GM19240 (cell line): ENCODE results near the gene AHCYL1.

Source experiments
- DNase-seq: peaks from one replicate; pipeline ENCODE4 v3.0.0; 2011; ENCODE audit warnings: low spot score; ENCODE audit not compliant: insufficient read length

The AHCYL1 gene

DNA sequence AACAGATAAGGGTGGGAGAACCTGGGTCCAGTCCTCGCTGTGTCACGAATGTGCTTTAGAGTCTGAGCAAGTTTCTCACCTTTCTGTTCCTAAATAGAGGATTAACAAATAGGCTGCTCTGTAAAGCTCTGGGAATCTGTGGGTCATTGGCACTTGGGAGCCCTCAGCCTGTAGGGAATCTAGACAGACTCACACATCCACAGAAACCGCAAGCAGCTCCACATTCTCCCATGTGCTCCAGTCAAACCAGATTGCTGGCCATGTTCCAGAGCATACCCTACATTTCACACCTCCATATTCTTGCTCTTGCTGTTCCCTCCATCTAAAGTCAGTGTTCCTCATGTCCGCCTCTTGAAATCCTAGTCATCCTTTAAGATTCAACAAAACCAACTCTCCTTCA is 7.8 kb upstream of the AHCYL1 start:
- DNase-seq = no peak

DNA sequence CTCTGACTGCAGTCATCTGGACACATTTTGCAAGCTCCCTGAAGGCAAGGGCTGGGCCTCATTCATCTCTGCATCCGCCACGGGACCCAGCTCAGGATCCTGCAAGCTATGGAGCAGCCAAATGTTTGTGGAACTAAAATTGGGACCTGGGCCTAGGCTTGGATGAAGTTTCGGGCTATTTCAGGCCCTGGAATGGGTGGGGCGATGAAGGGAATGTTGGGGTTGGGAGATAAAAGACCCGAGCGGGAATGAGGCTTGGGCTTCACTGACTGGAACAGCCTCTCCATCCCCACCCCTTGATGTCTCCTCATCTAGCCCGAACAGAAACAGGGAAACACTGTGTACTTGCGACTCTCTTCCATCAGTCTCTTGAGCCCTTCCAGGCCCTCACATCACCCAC is 7.3 kb upstream of the AHCYL1 start:
- no peak for DNase-seq

GRCh38 chr1:109977657-109978378 is 6.7 kb upstream of the AHCYL1 start:
- no peak for DNase-seq

DNA sequence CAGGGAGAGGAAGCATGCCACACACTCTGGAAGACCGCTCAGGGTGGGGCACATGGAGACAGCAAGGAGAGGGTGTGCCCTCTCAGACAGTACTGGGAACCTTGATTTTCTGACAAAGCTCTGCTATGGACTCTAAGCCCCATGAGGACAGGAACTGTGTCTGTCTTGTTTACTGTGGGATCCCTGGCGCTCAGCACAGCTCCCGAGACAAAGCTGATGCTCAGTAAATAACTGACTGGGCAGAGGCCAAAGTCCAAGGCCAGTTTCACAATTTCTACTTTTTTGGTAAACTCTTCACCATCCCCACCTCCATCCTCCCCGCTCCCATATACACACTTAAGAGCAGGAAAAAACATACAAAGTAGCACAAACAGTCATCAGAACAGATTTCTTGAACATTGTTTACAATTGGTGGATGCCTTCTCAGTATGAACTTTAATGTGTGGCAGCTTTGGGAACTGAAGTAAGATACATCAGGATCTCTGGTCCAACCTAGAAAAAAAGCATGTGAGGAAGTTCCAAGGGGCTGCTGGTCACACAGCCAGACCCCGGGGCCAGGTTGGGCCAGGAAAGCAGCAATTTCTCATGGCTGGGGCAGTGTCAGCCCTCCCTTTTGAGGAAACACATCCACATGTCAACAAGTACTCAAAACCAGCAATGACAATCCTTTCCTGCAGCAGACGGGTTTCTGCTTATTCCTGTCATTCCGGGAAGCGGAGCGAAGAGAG is 5.6 kb upstream of the AHCYL1 start:
- no peak for DNase-seq

DNA sequence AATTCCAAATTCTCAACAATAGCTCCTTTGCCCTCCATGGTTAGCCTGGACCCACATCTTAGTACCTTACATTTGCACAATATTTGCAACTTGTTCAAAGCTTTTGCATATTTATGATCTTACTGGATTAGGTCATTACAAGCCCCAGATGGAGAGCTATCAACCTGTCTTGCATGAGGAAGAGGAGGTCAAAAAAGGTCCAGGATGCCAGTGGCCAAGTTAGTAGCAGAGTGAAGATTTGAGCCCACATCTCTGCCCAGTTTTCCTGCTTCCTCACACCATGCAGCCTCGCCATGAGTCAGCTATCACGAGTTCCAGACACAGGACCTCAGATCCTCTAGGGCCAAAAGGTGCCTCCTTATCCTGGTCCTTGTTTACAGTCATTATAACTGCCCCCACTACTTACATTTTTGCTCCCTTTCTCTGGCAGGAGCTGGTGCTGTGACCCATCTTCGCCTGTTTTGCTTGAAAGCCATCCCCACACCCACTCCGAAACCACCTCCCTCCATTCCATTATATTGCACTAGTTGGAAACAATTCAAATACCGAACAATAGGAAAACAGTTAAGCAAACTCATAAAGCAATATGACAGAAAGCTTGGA is 5.0 kb upstream of the AHCYL1 start:
- no peak for DNase-seq

GRCh38 chr1:109980324-109981003 is 4.1 kb upstream of the AHCYL1 start:
- DNase-seq = no peak

- no peak for DNase-seq
Measured at GRCh38 chr1:109981004-109981335, 3.6 kb upstream of the AHCYL1 start.

DNA sequence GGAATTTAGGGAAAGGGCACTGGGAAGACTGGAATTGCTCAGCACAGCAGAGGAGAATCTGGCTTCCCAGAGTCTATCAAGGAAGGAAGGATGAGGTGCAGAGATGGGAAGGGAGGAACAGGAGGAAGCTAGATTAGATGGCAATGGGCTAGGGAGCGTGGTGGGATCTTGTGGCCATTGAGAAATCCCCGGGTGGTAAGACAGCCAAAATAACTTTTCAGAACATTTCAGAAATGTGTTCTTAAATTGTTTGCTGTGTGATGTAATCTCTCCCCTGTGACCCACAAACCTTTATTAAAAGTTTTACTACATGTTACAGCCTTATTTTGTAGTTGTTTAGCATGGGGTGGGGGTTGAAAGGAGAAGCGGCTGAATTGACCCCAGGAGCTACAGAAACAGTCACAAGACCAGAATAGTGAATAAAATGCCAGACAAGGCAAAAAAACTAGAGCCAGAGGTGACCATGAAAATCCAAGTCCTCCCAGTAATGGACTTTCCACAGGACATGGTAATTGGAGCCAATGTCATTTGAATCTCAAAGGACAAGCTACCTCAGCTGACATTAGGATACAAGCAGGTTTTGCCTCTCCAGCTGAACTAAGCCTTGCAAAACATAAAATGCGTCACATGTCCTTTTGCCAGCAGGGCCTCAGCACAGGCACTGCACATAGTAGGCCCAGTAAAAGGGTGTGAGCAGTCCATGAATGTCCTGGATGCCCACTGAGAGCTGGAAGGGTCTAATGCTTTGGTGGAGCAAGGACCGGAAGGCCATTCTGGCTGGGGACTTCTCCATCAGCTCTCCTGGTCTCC is 980 bp upstream of the AHCYL1 start:
- DNase-seq = no peak

- DNase-seq = no peak
Measured at GRCh38 chr1:109984190-109984455, 442 bp upstream of the AHCYL1 start.

DNA sequence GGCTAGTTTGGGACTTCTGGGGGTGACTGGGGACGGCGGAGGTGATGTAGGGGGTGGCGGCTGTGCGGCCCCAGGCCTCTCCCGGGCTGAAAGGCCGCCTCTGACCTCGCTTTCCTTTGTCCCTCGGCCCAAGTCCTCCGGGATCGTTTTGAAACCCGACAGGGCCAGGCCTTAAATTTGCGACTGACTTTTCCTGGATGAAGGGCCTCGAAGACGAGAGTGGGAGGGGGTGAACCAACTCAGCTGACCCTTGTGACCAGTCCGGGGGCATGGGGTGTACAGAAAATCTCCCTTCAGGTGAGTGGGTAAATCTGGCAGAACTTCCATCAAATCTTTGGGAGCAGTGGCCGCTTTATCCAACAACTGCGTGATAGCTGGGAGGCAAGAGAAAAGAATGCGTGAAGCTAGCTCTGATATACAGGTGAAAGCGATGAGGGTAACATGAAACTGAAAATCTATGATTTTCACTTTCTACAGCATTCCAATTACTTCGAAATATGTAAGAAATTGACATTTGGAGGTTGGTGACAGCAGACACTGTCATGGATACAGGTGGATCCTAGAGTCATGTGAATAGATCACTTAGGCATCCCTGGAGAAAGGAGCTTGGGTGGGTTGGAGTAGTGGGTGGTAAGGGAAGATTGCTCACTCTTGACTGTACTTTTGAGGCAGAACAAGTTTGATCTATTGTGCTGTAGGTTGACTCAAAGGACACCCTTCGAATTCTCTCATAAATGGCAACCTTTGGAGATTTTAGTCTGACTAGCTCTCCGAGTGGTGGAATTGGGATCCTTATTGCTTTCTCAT is 885 bp downstream of the AHCYL1 start:
- peak; percentile 10 for DNase-seq

- DNase-seq = no peak
Measured at GRCh38 chr1:109986054-109986444, 1.5 kb downstream of the AHCYL1 start.

DNA sequence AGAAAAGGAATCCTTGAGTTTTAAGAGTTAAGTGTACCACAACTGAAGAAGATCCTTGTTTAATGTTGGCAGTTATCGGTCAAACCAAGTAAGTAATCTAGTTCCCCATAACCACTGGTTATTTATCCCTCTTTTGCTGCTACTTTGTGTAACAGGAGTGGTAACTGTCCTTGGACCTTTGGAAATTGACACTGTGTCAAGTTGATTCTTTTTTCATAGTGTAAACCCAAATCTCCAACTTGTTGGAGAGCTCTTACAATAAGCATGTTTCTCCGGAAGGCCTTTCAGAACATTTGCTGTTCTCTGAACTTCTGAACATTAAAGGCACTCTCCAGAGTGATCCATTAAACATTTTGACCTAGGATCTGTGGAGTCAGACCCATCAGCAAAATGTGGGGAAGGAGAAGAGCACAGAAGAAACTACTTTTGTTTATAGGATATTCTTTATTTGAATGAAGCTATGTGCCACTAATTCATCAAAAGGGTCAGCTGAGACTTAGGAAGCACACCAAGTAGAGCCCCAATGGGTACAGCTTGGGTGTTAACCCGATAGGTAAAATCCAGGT is 3.9 kb downstream of the AHCYL1 start:
- no peak for DNase-seq

DNA sequence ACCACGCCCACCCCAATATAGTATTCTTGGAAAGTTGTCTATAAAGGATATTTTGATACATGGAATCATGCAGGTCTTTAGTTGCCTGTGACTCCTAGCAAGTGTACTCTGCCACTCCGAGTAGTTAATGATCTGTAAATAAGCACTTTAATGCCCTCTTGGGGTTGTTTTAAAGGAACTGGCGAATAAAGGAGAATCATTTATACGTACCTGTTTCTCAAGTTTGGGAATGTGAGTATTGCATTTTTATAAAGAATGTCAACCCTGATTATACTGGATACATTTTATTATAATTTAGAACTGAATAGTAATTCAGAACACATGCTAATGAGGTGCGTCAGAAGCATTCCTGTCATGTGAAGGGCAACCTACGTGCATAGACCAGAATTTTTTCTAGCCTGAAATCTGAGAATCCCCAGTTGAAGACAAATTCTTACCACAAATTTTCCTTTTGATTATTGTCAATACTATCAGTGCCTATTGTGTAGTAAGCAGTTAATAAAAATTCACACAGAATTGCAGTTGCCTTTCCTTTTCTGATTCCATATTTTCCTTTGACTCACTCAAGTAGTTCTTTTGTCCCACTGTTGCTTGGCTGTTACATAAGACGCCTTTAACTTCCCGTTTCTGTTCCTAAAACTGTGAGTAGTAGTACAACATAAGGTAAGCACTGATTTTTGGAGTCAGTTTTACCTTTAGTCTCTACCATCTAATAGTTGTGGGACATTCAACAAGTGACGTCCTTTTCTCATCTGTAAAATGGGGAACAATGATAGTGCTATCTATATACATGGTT is 5.1 kb downstream of the AHCYL1 start:
- DNase-seq = no peak

DNA sequence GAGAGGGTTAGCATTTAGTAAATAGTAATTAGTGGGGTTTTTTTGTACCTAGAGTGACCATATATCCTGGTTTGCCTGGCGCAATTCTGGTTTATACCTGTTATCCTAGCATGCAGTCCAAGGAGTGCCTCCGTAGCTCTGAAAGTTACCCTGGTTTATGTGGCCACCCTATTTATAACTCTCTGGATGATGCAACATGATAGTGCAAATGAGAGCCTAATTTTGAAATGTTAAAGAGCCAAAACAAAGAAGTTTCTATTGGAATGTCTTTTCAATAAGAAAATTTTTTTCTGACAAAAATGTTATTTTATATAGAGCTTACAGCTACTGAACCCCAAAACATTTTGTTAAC is 5.7 kb downstream of the AHCYL1 start:
- no peak for DNase-seq

- no peak for DNase-seq
Measured at GRCh38 chr1:109991400-109991925, 6.9 kb downstream of the AHCYL1 start.

DNA sequence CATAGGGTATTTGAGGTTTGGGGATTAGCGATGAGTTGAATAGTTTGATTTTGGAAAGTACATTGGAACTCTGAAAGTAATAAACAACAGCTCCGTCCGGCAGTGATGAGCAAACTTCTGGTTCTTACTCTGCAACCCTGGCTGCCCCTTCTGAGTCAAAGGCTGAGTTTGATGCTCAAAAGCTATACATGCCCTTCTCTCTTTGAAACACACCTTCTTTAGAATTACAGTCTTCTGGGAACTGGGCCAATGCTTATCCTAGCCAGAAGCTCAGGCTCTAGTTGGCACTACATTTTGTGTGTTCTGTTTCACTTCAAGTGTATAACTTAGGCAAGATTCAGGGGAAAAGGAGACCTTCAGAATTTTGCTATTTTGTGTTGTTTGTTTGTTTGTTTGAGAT is 9.3 kb downstream of the AHCYL1 start:
- DNase-seq = no peak

DNA sequence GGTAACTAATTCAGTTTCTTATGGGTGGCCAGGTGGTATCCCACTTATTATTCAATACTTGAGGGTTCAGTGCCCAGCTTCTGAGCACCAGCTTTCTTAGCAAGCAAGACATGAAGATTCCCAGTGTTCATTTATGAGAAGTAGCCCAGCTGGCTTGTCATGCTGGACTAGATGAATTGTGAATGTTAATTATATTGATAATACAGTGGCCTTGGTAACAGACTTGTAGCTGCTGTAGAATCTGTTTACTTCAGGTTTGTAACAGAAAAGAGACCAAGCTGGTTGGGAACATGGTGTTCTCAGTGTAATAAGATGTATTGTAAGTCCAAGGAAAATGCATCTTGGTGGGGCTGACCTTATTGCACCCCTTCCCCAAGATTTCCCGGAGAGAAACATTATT is 10.1 kb downstream of the AHCYL1 start:
- no peak for DNase-seq

DNA sequence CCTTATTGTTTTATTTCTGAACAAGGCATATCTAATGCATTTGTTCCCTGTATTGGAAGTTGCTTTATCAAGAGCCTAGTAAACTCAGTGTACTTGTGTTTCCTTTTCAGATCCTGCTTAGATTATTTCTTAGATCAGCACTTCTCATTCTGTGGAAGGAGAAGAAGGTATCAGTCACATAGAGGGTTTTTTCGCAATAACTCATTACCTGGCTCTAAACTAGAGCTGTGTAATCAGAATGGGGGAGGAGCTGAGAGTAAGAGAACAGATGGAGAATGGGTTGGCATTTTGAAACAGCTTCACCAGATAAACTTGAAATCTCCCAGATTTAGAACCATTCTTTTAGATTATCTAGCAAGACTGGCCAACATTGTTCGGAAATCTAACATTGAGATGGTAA is 11.0 kb downstream of the AHCYL1 start:
- no peak for DNase-seq

DNA sequence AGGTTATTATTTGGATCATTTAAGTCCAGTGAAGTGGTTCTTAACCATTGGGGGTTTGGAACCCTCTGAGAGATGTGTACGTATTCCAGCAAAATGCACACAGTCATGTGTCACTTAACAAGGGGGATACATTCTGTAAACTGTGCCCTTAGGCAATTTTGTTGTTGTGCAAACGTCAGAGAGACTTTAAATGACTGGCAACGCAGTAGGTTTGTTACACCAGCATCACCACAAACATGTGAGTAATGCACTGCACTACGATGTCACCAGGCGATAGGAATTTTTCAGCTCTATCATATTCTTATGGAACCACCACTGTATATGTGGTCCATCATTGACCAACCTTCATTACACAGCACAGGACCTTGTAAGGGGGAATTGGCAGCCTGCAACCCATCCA is 11.9 kb downstream of the AHCYL1 start:
- DNase-seq = no peak
